Common myeloid progenitor, CD34-positive (primary cell): ENCODE results near the gene MSI2.
A peak's percentile ranks its signal among the peaks of the same experiment; 100 is the strongest.

Source experiments
- CTCF ChIA-PET: fragments of 350-600 bp; sonication (Branson Sonifier 250); formaldehyde crosslinking; loops from one replicate; lab custom pipeline; 2021; ENCODE audit warnings: antibody characterized with exemption; lab: Charles Lee
- POLR2A ChIA-PET: fragments of 350-600 bp; sonication (Branson Sonifier 250); formaldehyde crosslinking; loops from one replicate; lab custom pipeline; 2021; ENCODE audit warnings: antibody characterized with exemption; lab: Charles Lee
- DNase-seq, 3 donors: peaks; one replicate each; pipeline versions ENCODE4 v3.0.0 to v3.0.0-alpha.2; 2013
- H3K27ac ChIP-seq, 2 experiments: 1 replicate in 1 of 2; 2 replicates in 1 of 2; pipeline ENCODE4 v1.7.0; 2013; ENCODE audit warnings: inconsistent platforms in 2 of 2, low read length in 2 of 2, mild to moderate bottlenecking in 2 of 2, low read depth in 1 of 2, moderate library complexity in 1 of 2; ENCODE audit not compliant: severe bottlenecking in 2 of 2, insufficient read depth in 1 of 2, poor library complexity in 1 of 2
- H3K27me3 ChIP-seq, 5 experiments: replicated peaks in 2 of 5; 1 replicate in 3 of 5; 2 replicates in 2 of 5; pipeline versions ENCODE4 v1.6.1 to v1.7.0; 2013; ENCODE audit warnings: low read length in 4 of 5, mild to moderate bottlenecking in 2 of 5, moderate library complexity in 2 of 5, inconsistent platforms in 1 of 5; ENCODE audit not compliant: insufficient read depth in 5 of 5, control insufficient read depth in 4 of 5
- H3K36me3 ChIP-seq, 4 experiments: 1 replicate in 2 of 4; 2 replicates in 2 of 4; pipeline versions ENCODE4 v1.6.1 to v1.7.0; 2013; ENCODE audit warnings: low read length in 3 of 4, control low read depth in 1 of 4, mild to moderate bottlenecking in 1 of 4; ENCODE audit not compliant: control insufficient read depth in 4 of 4, insufficient read depth in 4 of 4
- H3K4me1 ChIP-seq, 4 experiments: 1 replicate in 3 of 4; 2 replicates in 1 of 4; pipeline versions ENCODE4 v1.6.1 to v1.7.1; 2013; ENCODE audit warnings: low read length in 3 of 4, mild to moderate bottlenecking in 3 of 4, control low read depth in 1 of 4, inconsistent platforms in 1 of 4, moderate library complexity in 1 of 4; ENCODE audit not compliant: control insufficient read depth in 4 of 4, insufficient read depth in 4 of 4; ENCODE audit errors: control extremely low read depth in 1 of 4
- H3K4me3 ChIP-seq, 7 experiments: 1 replicate in 4 of 7; 2 replicates in 3 of 7; pipeline versions ENCODE4 v1.5.1 to v1.7.0; 2013; ENCODE audit warnings: mild to moderate bottlenecking in 7 of 7, low read length in 6 of 7, moderate library complexity in 6 of 7, inconsistent platforms in 2 of 7, low read depth in 2 of 7, control low read depth in 1 of 7; ENCODE audit not compliant: insufficient read depth in 4 of 7, control insufficient read depth in 1 of 7; ENCODE audit errors: extremely low read depth in 1 of 7
- H3K9me3 ChIP-seq, 5 experiments: 1 replicate in 4 of 5; 2 replicates in 1 of 5; pipeline versions ENCODE4 v1.6.1 to v1.7.1; 2013; ENCODE audit warnings: low read length in 4 of 5, mild to moderate bottlenecking in 2 of 5, inconsistent platforms in 1 of 5, low read depth in 1 of 5, moderate library complexity in 1 of 5; ENCODE audit not compliant: control insufficient read depth in 4 of 5, insufficient read depth in 2 of 5; ENCODE audit errors: control extremely low read depth in 1 of 5
- WGBS: methylation state at CpG from one replicate; pipeline ENCODE4 v1.1.5; 2013; ENCODE audit not compliant: insufficient coverage; 5-methylcytosine and 5-hydroxymethylcytosine counted together

The MSI2 gene

GRCh38 chr17:57406131-57406980 lies 150.0 kb downstream of the MSI2 start:
- H3K4me3 ChIP-seq, result peak overlapping the region in 1 of 7 experiments; percentile 6
- no peaks in the 10 kb centered on the region for H3K9me3 ChIP-seq
- DNase-seq, result peak in 2 of 3 donors; percentile 58 to 68
- H3K27ac ChIP-seq, result peak overlapping the region; percentile 85 to 91
- H3K36me3 ChIP-seq, result peaks cover 15 to 58% (median 29%) of the 10 kb centered on the region in 4 experiments
- H3K4me1 ChIP-seq, result peaks cover 23 to 93% (median 89%) of the 10 kb centered on the region in 4 experiments
- H3K27me3 ChIP-seq, result no peaks in the 10 kb centered on the region
- ChIA-PET POLR2A (no interaction called here), CTCF (interaction anchor here (1.1 to 2.1 kb wide), 8 partner anchors 12 to 51 kb away, joined by 3 to 7 read pairs (median 4); no protein-coding TSS in a partner anchor)
- WGBS, result 64% methylated on average over 19 of the region's 25 CpGs

GRCh38 chr17:57406981-57407286 lies 150.6 kb downstream of the MSI2 start:
- ChIA-PET POLR2A (no interaction called here), CTCF (interaction anchor here (1.1 to 2.1 kb wide), 8 partner anchors 13 to 107 kb away, joined by 3 to 7 read pairs (median 4); no protein-coding TSS in a partner anchor)
- Histone ChIP-seq H3K4me3 (peak overlapping the region in 2 of 7 experiments; percentile 22 to 23), H3K27me3 (no peaks in the 10 kb centered on the region), H3K9me3 (no peaks in the 10 kb centered on the region), H3K4me1 (peaks cover 23 to 90% (median 83%) of the 10 kb centered on the region in 4 experiments), H3K27ac (peak overlapping the region; percentile 85 to 91), H3K36me3 (peaks cover 13 to 53% (median 24%) of the 10 kb centered on the region in 4 experiments)
- DNase-seq, result no peak
- 36% methylated on average over 7 of the region's 12 CpGs for WGBS

GRCh38 chr17:57407287-57408070 lies 151.2 kb downstream of the MSI2 start:
- POLR2A ChIA-PET, result interaction anchor here (0.8 to 1.6 kb wide), 2 partner anchors 12 to 36 kb away, joined by 3 to 4 read pairs; no protein-coding TSS in a partner anchor
- no peak for DNase-seq
- Histone ChIP-seq H3K27ac (peak overlapping the region; percentile 85 to 91), H3K27me3 (no peaks in the 10 kb centered on the region), H3K36me3 (peaks cover 8 to 48% (median 19%) of the 10 kb centered on the region in 4 experiments), H3K4me1 (peaks cover 23 to 86% (median 81%) of the 10 kb centered on the region in 4 experiments), H3K9me3 (no peaks in the 10 kb centered on the region), H3K4me3 (peak overlapping the region in 4 of 7 experiments; percentile 13 to 29 (median 20))
- WGBS, result 64% methylated on average over 6 of the region's 9 CpGs
- CTCF ChIA-PET, result interaction anchor here (0.8 to 2.1 kb wide), 12 partner anchors 8 to 125 kb away, joined by 3 to 7 read pairs (median 4); no protein-coding TSS in a partner anchor

GRCh38 chr17:57408071-57408811 lies 151.9 kb downstream of the MSI2 start:
- POLR2A ChIA-PET, result interaction anchor here (0.8 to 1.6 kb wide), 3 partner anchors 12 to 35 kb away, joined by 3 to 5 read pairs (median 4); no protein-coding TSS in a partner anchor
- WGBS, result 15% methylated on average over 4 of the region's 13 CpGs
- Histone ChIP-seq H3K4me3 (peak overlapping the region in 3 of 7 experiments; percentile 7 to 29 (median 18)), H3K27ac (peak overlapping the region; percentile 85 to 91), H3K27me3 (no peaks in the 10 kb centered on the region), H3K36me3 (peaks cover 4 to 47% (median 16%) of the 10 kb centered on the region in 4 experiments), H3K9me3 (no peaks in the 10 kb centered on the region), H3K4me1 (peaks cover 23 to 81% (median 74%) of the 10 kb centered on the region in 4 experiments)
- DNase-seq, result peak; percentile 89 to 95 (median 92)
- CTCF ChIA-PET, result interaction anchor here (0.8 to 2.1 kb wide), 8 partner anchors 9 to 126 kb away, joined by 3 to 7 read pairs (median 4); no protein-coding TSS in a partner anchor

- ChIA-PET CTCF (interaction anchor here (1.3 kb wide), 1 partner anchor 14 kb away, joined by 3 read pairs; no protein-coding TSS in a partner anchor), POLR2A (no interaction called here)
- H3K4me1 ChIP-seq, result peaks cover 20 to 65% (median 56%) of the 10 kb centered on the region in 4 experiments
- DNase-seq, result no peak
- WGBS, result 86% methylated on average over 1 of the region's 6 CpGs
- H3K36me3 ChIP-seq, result peaks cover 0 to 43% (median 12%) of the 10 kb centered on the region in 4 experiments
- H3K4me3 ChIP-seq, result no peak overlapping the region
- H3K27me3 ChIP-seq, result no peaks in the 10 kb centered on the region
- H3K27ac ChIP-seq, result peak overlapping the region in 1 of 2 experiments; percentile 28
- no peaks in the 10 kb centered on the region for H3K9me3 ChIP-seq
Observed at GRCh38 chr17:57410169-57410568, 153.8 kb downstream of the MSI2 start.

GRCh38 chr17:57412520-57413096 lies 156.3 kb downstream of the MSI2 start:
- ChIA-PET CTCF (interaction anchor here (0.7 to 1.6 kb wide), 4 partner anchors 8 to 33 kb away, joined by 3 to 6 read pairs (median 3); no protein-coding TSS in a partner anchor), POLR2A (interaction anchor here (1.0 kb wide), 1 partner anchor 30 kb away, joined by 3 read pairs; no protein-coding TSS in a partner anchor)
- no peak for DNase-seq
- peak overlapping the region in 1 of 2 experiments; percentile 11 for H3K27ac ChIP-seq
- peaks cover 14 to 47% (median 40%) of the 10 kb centered on the region in 4 experiments for H3K4me1 ChIP-seq
- WGBS, result 75% methylated on average over 1 of the region's 2 CpGs
- H3K4me3 ChIP-seq, result no peak overlapping the region
- no peaks in the 10 kb centered on the region for H3K27me3 ChIP-seq
- peaks cover 0 to 9% (median 0%) of the 10 kb centered on the region in 5 experiments for H3K9me3 ChIP-seq
- peaks cover 0 to 57% (median 26%) of the 10 kb centered on the region in 4 experiments for H3K36me3 ChIP-seq
